GM19193 (cell line): ENCODE data around the gene DNAJC22.

Experiments
- POLR2A ChIP-seq: IDR thresholded peaks from 4 replicates; pipeline ENCODE4 v1.6.1; 2011; ENCODE audit not compliant: insufficient read depth, insufficient read length; ENCODE audit errors: extremely low read depth

DNAJC22 gene

GRCh38 chr12:49330032-49330619, 16.6 kb upstream of the DNAJC22 start:
- TF ChIP-seq POLR2A: no peak

DNA sequence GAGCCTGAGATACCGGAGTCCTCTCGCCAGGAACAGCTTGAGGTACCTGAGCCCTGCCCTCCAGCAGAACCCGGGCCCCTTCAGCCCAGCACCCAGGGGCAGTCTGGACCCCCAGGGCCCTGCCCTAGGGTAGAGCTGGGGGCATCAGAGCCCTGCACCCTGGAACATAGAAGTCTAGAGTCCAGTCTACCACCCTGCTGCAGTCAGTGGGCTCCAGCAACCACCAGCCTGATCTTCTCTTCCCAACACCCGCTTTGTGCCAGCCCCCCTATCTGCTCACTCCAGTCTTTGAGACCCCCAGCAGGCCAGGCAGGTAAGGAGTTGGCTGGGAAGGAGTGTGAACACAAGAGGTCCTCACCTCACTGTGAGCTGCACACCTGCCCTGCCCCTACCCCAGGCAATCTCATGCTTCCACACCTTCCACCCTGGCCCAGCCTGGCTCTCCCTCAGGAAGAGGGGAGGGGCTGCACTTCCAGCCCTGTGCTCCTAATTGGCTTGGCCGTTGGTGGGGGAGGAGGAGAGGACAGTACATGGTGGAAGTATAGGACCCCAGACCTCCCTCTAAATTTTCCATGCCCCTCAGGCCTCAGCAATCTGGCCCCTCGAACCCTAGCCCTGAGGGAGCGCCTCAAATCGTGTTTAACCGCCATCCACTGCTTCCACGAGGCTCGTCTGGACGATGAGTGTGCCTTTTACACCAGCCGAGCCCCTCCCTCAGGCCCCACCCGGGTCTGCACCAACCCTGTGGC, 15.9 kb upstream of the DNAJC22 start:
- TF ChIP-seq POLR2A: no peak

DNA sequence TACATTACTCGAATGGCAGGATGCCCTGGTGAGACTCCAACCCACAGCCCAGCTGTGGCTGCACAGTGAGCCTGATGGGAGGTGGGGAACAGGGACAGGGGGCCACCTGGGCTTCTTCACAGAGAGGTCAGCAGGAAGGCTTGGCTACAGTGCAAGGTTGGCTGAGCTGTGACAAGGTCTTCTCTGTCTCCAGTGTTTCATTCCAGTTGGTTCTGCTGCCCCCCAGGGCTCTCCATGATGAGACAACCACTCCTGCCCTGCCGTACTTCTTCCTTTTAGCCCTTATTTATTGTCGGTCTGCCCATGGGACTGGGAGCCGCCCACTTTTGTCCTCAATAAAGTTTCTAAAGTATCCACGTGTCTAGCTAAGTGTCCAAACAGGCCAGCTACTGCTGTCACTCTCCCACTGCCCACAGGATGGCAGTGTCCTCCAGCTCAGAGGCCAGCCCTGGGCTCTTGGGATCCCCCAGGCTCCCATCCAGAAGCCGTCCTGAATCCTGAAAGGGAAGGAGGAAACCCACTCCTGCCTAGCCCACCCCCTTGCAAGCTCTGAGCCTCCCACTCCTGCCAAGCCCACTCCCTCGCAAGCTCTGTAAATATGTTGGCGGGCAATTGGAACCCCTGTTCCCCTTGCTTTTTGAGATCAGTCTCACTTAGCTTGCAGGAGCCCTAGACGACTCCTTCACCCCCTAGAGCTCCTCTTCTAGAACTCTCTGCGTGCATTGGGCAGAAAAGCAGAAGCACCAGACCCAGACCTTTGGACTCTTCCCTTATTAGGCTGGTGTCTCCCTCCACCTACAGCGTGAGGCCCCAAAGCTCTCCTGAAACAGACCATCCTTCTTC, 15.1 kb upstream of the DNAJC22 start:
- no peak for TF ChIP-seq POLR2A

DNA sequence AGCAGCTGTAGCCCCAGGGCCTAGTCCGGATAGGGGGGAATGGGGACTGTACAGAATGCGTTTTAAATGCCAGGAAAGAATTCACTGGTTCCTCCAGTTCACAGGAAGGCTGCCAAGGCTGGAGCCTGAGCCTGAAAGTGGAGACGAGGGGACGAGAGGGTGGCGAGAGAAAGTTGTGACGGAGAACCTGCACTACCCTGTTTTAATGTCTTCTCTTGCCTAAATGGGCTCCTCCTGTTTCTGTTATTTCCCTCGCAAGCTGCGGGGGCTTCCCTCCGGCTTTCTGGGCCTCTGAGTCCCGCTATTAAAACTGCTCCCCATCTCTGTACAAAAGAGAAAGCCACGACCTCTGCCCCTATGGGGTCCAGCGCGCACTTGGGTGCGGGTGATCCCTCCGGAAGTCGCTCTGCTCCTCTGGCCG, 14.2 kb upstream of the DNAJC22 start:
- TF ChIP-seq POLR2A: no peak

DNA sequence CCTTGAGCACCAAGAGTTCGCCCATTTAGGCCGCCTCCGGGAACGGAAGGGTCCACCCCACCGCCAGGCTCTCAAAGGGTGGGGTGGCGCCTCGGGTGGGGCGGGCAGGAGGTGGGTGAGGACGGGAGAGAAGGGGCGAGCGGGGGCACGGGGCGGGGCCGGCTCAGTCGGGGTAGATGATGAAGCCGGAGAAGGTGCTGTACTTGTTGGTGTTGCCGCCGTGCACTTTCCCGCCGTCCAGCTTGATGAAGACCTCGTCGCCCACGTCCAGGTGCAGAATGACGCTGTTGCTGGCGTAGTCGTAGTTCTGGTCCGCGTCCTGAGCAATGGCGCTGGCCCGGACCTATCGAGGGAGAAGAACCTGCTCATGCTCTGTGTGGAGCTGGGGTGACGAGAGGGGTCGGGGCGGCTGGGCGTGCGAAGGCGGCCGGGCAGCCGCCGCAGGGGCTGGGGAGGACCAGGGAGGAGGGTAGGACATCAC, 13.8 kb upstream of the DNAJC22 start:
- TF ChIP-seq POLR2A: no peak

GRCh38 chr12:49334226-49334625, 12.5 kb upstream of the DNAJC22 start:
- TF ChIP-seq POLR2A: no peak

DNA sequence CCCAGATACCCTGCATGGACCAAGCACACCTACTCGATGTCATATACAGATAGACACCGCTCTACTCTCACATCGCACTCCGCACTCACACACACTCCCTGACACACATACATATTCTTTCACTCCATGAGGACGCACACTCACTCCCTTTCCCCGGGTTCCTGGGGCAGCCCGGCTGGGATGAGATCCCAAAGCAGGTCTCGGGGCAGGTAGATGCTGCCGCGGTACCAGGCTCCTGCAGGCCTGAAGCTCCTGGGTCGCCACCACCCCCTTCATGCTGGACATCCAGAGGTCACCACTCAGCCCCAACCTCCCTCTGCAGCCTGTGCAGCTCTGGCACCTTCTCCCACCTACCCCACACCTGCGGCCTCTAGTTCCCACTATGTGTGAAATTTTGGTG, 12.0 kb upstream of the DNAJC22 start:
- no peak for TF ChIP-seq POLR2A

GRCh38 chr12:49335118-49335954, 11.4 kb upstream of the DNAJC22 start:
- TF ChIP-seq POLR2A: no peak

DNA sequence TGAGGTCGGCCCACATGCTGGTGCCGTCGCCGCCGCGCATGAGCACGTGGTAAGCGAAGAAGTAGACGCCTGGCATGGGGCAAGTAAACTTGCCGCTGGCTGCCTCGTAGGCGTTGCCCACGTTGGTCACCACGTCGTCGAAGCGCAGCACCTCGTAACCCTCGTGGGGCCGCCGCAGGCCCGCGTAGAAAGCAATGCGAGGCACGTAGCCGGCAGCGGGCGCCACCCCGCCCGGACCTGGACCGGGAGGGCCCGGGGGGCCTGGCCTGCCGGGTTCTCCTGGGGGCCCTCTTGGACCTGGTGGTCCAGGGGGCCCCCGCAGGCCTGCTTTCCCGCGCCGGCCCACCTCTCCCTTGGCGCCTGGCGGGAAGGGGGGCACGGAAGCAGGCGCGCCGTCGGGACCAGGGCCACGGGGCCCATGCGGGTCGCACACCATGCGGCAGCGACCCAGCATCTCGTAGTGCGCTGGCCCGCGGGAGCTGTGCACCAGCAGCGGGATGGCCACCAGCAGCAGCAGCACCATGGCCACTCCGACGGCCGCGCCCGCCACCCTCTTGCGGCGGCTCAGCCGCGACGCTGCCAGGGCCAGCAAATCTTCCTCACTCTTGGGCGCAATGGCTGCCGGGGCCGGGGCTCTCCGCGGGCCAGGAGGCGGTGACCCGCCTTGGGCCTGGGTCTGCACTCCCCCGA, 10.6 kb upstream of the DNAJC22 start:
- TF ChIP-seq POLR2A: no peak

- TF ChIP-seq POLR2A: no peak
These were observed 9.8 kb upstream of the DNAJC22 start, which contains the start of gene C1QL4 for GRCh38 chr12:49336645-49337584. Gene C1QL4 (minus strand): TSS chr12:49337188. CDS start chr12:49336477, 711 bp downstream.

- TF ChIP-seq POLR2A: no peak
These were observed 7.7 kb upstream of the DNAJC22 start for GRCh38 chr12:49338830-49339463.

GRCh38 chr12:49339464-49339861, 7.2 kb upstream of the DNAJC22 start:
- no peak for TF ChIP-seq POLR2A

- TF ChIP-seq POLR2A: no peak
These were observed 6.4 kb upstream of the DNAJC22 start for GRCh38 chr12:49340095-49340870.
